Astrocyte (in vitro differentiated cells and primary cell): Measurements from ENCODE around the gene ST6GALNAC2.

Experiments
- CTCF ChIP-seq: IDR thresholded peaks from 2 replicates; pipeline ENCODE4 v1.5.1; 2011; ENCODE audit warnings: low read depth, mild to moderate bottlenecking, inconsistent platforms, low read length, moderate library complexity; ENCODE audit not compliant: insufficient read depth
- EZH2 ChIP-seq: IDR thresholded peaks from 2 replicates; pipeline ENCODE4 v1.6.1; 2012; ENCODE audit warnings: mild to moderate bottlenecking, low read length, inconsistent platforms; ENCODE audit not compliant: insufficient read depth

DNA sequence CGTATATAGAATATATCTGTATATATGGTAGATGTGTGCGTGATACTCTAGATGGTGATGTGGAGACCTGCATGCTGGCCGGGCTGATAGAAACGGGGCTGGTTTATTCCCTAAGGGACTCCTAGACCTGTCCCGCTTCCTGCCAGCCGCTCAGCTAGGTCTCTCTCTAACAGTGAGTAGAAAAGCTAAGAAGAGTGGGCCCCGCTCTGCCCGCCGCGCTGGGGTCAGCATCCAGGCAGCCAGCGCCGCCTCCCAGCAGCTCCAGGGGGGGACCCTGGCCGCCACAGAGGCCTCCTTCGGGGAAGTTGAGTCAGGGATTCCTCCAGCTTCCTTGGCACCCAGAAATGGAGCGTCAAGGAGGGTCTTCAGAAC is 57.5 kb downstream of the ST6GALNAC2 start:
- no peak for TF ChIP-seq CTCF
- no peak for TF ChIP-seq EZH2
